GM21447 (cell line): ENCODE results near the gene TMEM256.

Experiments used
- ATAC-seq: cut with Tn5 transposase; IDR thresholded peaks from one replicate; pipeline ENCODE4 v1.9.1; 2021; ENCODE audit not compliant: unreplicated experiment

The TMEM256 gene

DNA sequence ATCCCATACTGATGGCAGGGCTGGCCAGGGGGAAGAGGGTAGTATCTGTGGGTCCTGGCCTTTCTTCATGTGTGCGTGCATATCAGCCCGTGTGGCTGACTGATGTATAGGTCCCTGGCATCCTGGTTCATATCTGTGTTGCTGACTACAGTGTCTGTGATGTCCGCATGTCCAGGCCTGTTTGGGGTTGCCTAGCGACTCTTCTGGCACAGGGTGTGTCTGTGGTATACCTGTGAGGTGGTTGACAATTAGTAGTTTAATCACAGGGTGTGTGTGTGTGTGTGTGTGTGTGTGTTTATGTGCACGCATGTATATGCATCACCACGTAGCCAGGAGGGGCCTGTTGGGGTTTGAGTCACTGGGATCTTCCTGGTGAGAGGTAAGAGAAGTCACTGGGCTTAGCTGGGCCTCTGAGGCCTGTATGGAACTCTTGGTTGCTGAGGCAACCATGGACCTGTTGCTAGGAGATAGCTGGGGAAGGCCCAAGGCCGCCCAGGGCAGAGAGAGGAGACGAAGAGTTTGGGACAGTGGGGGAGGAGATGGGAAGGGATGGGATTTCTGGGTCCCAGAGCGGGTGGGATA lies 49.5 kb downstream of the TMEM256 start:
- no peak for ATAC-seq
